HG03280 (cell line): ENCODE results near the gene CYP4F12.

Experiments
- ATAC-seq: cut with Tn5 transposase; IDR thresholded peaks from one replicate; pipeline ENCODE4 v1.9.1; 2021; ENCODE audit warnings: mild to moderate bottlenecking, moderate library complexity; ENCODE audit not compliant: unreplicated experiment

The CYP4F12 gene

DNA sequence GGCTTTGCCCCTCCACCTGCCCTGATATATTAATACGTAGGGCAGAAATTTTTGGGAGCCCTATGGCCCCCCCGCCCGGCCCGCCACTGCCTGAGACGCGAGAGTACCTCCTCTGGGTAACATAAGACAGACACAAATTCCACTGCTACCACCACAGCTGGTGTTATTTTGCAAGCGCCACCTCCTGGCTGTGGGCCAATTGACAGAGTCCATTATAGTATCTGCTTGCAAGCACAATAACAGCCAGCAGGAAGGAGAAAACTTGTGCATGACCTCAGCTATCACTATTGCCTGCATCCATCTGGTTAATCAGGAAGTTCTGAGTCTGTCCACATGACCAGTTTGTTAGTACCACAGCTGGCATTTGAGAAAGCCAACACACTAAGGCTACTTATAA is 29.6 kb downstream of the CYP4F12 start:
- ATAC-seq = no peak

GRCh38 chr19:15714638-15715037 is 41.8 kb downstream of the CYP4F12 start:
- ATAC-seq = no peak

DNA sequence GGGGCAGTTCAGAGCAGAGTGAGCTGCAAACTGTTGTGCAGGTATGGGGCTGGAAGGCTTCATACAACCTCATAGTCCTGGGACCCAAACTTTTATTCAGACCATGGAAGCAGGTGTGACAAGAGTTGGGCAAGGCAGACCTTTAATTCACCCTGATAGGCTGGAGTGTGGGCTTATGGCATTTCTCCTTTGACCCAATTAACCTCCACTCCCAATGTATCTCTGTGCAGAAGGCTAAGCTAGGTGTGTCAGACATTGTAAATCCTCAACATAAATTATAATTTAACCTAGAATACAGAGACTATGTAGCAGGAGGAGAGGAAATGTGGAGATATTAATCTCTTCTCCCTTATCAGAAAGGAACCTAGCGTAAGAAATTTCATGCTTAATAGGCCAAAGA is 42.8 kb downstream of the CYP4F12 start:
- ATAC-seq = no peak

- ATAC-seq = no peak
Measured at GRCh38 chr19:15717809-15718208, 44.9 kb downstream of the CYP4F12 start.

- ATAC-seq = no peak
Measured at GRCh38 chr19:15721268-15721667, 48.4 kb downstream of the CYP4F12 start.

- ATAC-seq = no peak
Measured at GRCh38 chr19:15722956-15723355, 50.1 kb downstream of the CYP4F12 start.

GRCh38 chr19:15727724-15728123 is 54.8 kb downstream of the CYP4F12 start, which contains the start of gene OR10H2:
Gene OR10H2, plus strand, starts transcription at chr19:15728024. Its CDS starts 20 bp downstream, at chr19:15728044.
- no peak for ATAC-seq

DNA sequence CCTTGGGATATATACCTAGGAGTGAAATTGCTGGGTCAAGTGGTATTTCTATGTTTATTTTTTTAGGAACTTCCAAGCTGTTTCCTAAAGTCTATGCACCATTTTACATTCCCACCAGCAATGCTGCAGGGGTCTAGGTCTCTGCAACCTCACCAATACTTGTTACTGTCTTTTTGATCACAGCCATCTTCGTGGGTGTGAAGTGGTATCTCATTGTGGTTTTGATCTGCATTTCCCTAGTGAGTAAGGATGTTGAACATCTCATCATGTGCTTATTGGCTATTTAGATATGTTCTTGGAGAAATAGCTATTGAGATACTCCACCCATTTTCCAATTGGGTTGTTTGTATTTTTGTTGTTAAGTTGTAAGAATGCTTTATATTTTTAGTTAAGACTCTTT is 57.7 kb downstream of the CYP4F12 start:
- no peak for ATAC-seq

DNA sequence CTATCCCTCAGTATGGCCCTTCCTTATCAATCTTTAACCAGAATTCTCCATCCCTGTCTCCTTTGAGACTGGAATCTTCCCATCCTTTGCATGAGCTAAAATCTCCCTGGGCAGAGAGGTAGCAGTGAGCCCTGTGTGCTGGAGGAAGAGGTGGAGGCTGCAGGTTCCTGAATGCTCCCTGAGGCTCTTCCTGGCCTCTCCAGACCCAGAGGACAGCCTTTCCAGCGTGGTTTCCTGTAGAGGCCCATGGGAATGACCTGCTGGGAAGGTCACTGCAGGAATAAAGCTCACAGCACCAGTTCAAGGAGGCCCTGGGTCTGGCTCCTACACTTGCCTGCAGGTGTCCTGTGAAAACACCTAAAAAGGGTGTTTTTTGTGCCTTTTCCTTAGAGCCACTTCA is 59.5 kb downstream of the CYP4F12 start:
- ATAC-seq = no peak

GRCh38 chr19:15733895-15734294 is 61.0 kb downstream of the CYP4F12 start:
- no peak for ATAC-seq

GRCh38 chr19:15737722-15738121 is 64.8 kb downstream of the CYP4F12 start, which contains the start of gene OR10H3:
Gene OR10H3, plus strand, starts transcription at chr19:15737985. Its CDS starts 3,408 bp downstream, at chr19:15741393.
- ATAC-seq = no peak

- ATAC-seq = no peak
Measured at GRCh38 chr19:15740785-15741184, 67.9 kb downstream of the CYP4F12 start.
